SK-N-SH treated with all-trans-retinoic acid at 6 μM for 48 hours (cell line): ENCODE results near the gene EPS8L1.

ENCODE experiments used
- ATAC-seq: fragments of 200-7000 bp; cut with Tn5 transposase; 3 replicates; pipeline ENCODE4 v1.9.1; 2020; ENCODE audit warnings: mild to moderate bottlenecking, moderate library complexity
- ARNTL ChIP-seq: fragments of 450-650 bp; formaldehyde crosslinking; IDR thresholded peaks from 2 replicates; pipeline ENCODE4 v1.5.0; 2020; ENCODE audit warnings: low read depth, mild to moderate bottlenecking, moderate library complexity, borderline replicate concordance
- BACH2 ChIP-seq: fragments of 250-450 bp; sonication (Bioruptor Pico); IDR thresholded peaks from 2 replicates; pipeline ENCODE4 v1.9.0; 2021; ENCODE audit warnings: mild to moderate bottlenecking, borderline replicate concordance
- CSDC2 ChIP-seq: fragments of 250-450 bp; sonication (Bioruptor Pico); IDR thresholded peaks from 2 replicates; pipeline ENCODE4 v1.5.0; 2020; ENCODE audit warnings: mild to moderate bottlenecking, moderate library complexity
- CSRNP3 ChIP-seq: fragments of 250-450 bp; sonication (Bioruptor Pico); IDR thresholded peaks from 2 replicates; pipeline ENCODE4 v1.5.1; 2021; ENCODE audit warnings: mild to moderate bottlenecking, moderate library complexity
- ESRRG ChIP-seq: fragments of 250-450 bp; sonication (Bioruptor Pico); IDR thresholded peaks from 2 replicates; pipeline ENCODE4 v1.6.1; 2021; ENCODE audit warnings: mild to moderate bottlenecking
- OSR1 ChIP-seq: fragments of 250-450 bp; sonication (Bioruptor Pico); IDR thresholded peaks from 2 replicates; pipeline ENCODE4 v1.8.0; 2022; ENCODE audit warnings: moderate library complexity, mild to moderate bottlenecking, inconsistent platforms
- PATZ1 ChIP-seq: fragments of 250-450 bp; sonication (Bioruptor Pico); IDR thresholded peaks from 2 replicates; pipeline ENCODE4 v1.8.0; 2020; ENCODE audit warnings: mild to moderate bottlenecking, moderate library complexity, borderline replicate concordance
- PPARA ChIP-seq: fragments of 250-450 bp; sonication (Bioruptor Pico); IDR thresholded peaks from 2 replicates; pipeline ENCODE4 v1.5.0; 2020; ENCODE audit warnings: mild to moderate bottlenecking, borderline replicate concordance
- RARB ChIP-seq: fragments of 250-450 bp; sonication (Bioruptor Pico); IDR thresholded peaks from 2 replicates; pipeline ENCODE4 v1.8.0; 2021; ENCODE audit warnings: mild to moderate bottlenecking, moderate library complexity
- SNAI2 ChIP-seq: fragments of 250-450 bp; sonication (Bioruptor Pico); IDR thresholded peaks from 2 replicates; pipeline ENCODE4 v1.5.0; 2020; ENCODE audit warnings: mild to moderate bottlenecking, moderate library complexity
- TCF4 ChIP-seq: fragments of 250-450 bp; sonication (Bioruptor Pico); IDR thresholded peaks from 2 replicates; pipeline ENCODE4 v1.8.0; 2021; ENCODE audit warnings: mild to moderate bottlenecking, moderate library complexity, borderline replicate concordance
- TOX ChIP-seq: fragments of 250-450 bp; sonication (Bioruptor Pico); IDR thresholded peaks from 2 replicates; pipeline ENCODE4 v1.8.0; 2021; ENCODE audit warnings: mild to moderate bottlenecking, moderate library complexity, borderline replicate concordance
- TSHZ2 ChIP-seq: fragments of 250-450 bp; sonication (Bioruptor Pico); IDR thresholded peaks from 2 replicates; pipeline ENCODE4 v1.5.0; 2020; ENCODE audit warnings: mild to moderate bottlenecking, moderate library complexity
- ZC3H10 ChIP-seq: fragments of 250-450 bp; sonication (Bioruptor Pico); IDR thresholded peaks from 2 replicates; pipeline ENCODE4 v1.5.1; 2021; ENCODE audit warnings: mild to moderate bottlenecking, moderate library complexity
- ZFP3 ChIP-seq: fragments of 250-450 bp; sonication (Bioruptor Pico); IDR thresholded peaks from 2 replicates; pipeline ENCODE4 v1.5.0; 2020; ENCODE audit warnings: mild to moderate bottlenecking, moderate library complexity
- ZFP30 ChIP-seq: fragments of 450-650 bp; formaldehyde crosslinking; IDR thresholded peaks from 2 replicates; pipeline ENCODE4 v1.5.0; 2022; ENCODE audit warnings: mild to moderate bottlenecking, moderate library complexity
- ZNF565 ChIP-seq: fragments of 450-650 bp; formaldehyde crosslinking; conservative IDR thresholded peaks from 2 replicates; pipeline ENCODE4 v1.5.0; 2020; ENCODE audit warnings: low read depth, mild to moderate bottlenecking, moderate library complexity
- ZNF70 ChIP-seq: fragments of 450-650 bp; formaldehyde crosslinking; IDR thresholded peaks from 2 replicates; pipeline ENCODE4 v1.5.0; 2020; ENCODE audit warnings: mild to moderate bottlenecking, moderate library complexity
- ZNF8 ChIP-seq: fragments of 450-650 bp; formaldehyde crosslinking; IDR thresholded peaks from 2 replicates; pipeline ENCODE4 v1.5.0; 2020; ENCODE audit warnings: mild to moderate bottlenecking, moderate library complexity
- TF ChIP-seq, protein P1 (sequence below): fragments of 250-450 bp; sonication (Bioruptor Pico); IDR thresholded peaks from 2 replicates; pipeline ENCODE4 v1.5.1; 2020; ENCODE audit warnings: low read depth, mild to moderate bottlenecking, moderate library complexity
- TF ChIP-seq, protein P2 (sequence below): fragments of 250-450 bp; sonication (Bioruptor Pico); IDR thresholded peaks from 2 replicates; pipeline ENCODE4 v1.8.0; 2021; ENCODE audit warnings: low read depth, mild to moderate bottlenecking, moderate library complexity, borderline replicate concordance

EPS8L1 gene

DNA sequence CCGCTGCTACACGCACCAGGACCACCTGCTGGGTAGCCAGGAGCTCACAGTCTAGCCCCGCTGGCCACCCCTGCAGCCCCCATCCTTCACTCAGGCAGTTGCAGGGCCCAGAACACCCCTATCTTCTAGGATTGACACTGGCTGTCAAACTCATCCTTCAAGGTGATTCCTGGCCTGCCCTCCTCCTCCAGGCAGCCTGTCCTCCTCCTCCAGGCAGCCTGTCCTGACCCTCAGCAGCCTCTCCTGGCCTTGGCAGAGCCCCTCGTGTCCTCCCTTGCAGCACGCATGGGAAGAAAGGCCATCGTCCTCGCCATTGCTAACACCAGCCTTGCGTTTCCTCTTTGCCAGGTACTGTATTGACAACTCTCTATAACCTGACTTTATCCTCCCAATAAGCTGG is 3.8 kb upstream of the EPS8L1 start:
- no peak for ATAC-seq
- TF ChIP-seq TSHZ2 (CRISPR knock-in tag) (no peak), ZNF70 (CRISPR knock-in tag) (no peak), ZFP30 (CRISPR knock-in tag) (no peak), PPARA (CRISPR knock-in tag) (no peak), TCF4 (no peak), OSR1 (CRISPR knock-in tag) (no peak), CSRNP3 (CRISPR knock-in tag) (no peak), TOX (no peak), ZNF565 (CRISPR knock-in tag) (no peak), ESRRG (CRISPR knock-in tag) (no peak), ARNTL (CRISPR knock-in tag) (no peak), BACH2 (CRISPR knock-in tag) (no peak), CSDC2 (CRISPR knock-in tag) (no peak), RARB (no peak), PATZ1 (CRISPR knock-in tag) (no peak)
- TF ChIP-seq, protein P1, sequence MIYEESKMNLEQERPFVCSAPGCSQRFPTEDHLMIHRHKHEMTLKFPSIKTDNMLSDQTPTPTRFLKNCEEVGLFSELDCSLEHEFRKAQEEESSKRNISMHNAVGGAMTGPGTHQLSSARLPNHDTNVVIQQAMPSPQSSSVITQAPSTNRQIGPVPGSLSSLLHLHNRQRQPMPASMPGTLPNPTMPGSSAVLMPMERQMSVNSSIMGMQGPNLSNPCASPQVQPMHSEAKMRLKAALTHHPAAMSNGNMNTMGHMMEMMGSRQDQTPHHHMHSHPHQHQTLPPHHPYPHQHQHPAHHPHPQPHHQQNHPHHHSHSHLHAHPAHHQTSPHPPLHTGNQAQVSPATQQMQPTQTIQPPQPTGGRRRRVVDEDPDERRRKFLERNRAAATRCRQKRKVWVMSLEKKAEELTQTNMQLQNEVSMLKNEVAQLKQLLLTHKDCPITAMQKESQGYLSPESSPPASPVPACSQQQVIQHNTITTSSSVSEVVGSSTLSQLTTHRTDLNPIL (CRISPR knock-in tag): no peak
- TF ChIP-seq, protein P2, sequence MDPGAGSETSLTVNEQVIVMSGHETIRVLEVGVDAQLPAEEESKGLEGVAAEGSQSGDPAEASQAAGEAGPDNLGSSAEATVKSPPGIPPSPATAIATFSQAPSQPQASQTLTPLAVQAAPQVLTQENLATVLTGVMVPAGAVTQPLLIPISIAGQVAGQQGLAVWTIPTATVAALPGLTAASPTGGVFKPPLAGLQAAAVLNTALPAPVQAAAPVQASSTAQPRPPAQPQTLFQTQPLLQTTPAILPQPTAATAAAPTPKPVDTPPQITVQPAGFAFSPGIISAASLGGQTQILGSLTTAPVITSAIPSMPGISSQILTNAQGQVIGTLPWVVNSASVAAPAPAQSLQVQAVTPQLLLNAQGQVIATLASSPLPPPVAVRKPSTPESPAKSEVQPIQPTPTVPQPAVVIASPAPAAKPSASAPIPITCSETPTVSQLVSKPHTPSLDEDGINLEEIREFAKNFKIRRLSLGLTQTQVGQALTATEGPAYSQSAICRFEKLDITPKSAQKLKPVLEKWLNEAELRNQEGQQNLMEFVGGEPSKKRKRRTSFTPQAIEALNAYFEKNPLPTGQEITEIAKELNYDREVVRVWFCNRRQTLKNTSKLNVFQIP (CRISPR knock-in tag): no peak

GRCh38 chr19:55076321-55076720 is 652 bp downstream of the EPS8L1 start:
- ATAC-seq: no peak
- TF ChIP-seq ESRRG (CRISPR knock-in tag): no peak
- TF ChIP-seq PATZ1 (CRISPR knock-in tag): no peak
- no peak for TF ChIP-seq BACH2 (CRISPR knock-in tag)
- TF ChIP-seq CSDC2 (CRISPR knock-in tag): no peak

- no peak for ATAC-seq
- no peak for TF ChIP-seq TCF4
- TF ChIP-seq TSHZ2 (CRISPR knock-in tag): no peak
- TF ChIP-seq ZNF70 (CRISPR knock-in tag): no peak
- TF ChIP-seq, protein P1 (CRISPR knock-in tag): no peak
- no peak for TF ChIP-seq TOX
- no peak for TF ChIP-seq ZC3H10
- TF ChIP-seq ZFP3 (CRISPR knock-in tag): no peak
- no peak for TF ChIP-seq ESRRG (CRISPR knock-in tag)
- no peak for TF ChIP-seq SNAI2
- no peak for TF ChIP-seq ZNF565 (CRISPR knock-in tag)
- TF ChIP-seq PPARA (CRISPR knock-in tag): no peak
- TF ChIP-seq ZNF8 (CRISPR knock-in tag): no peak
- no peak for TF ChIP-seq RARB
Observed at GRCh38 chr19:55077106-55077505, 1.4 kb downstream of the EPS8L1 start.
